Subcutaneous abdominal adipose tissue (tissue), 5 donors: ENCODE data around the gene PLCG2.
"Not testable (repeated sequence)": the region's sequence is repeated elsewhere in the genome, so short reads cannot be mapped to it uniquely, and the experiment has no call there.

Experiments
- H3K27ac ChIP-seq: one replicate; pipeline ENCODE4 v1.7.0; 2013; ENCODE audit warnings: low read depth, mild to moderate bottlenecking, inconsistent platforms, low read length, moderate library complexity
- H3K27me3 ChIP-seq, 5 donors: one replicate each; pipeline ENCODE4 v1.7.0; 2013; ENCODE audit warnings: low read length in 5 of 5, inconsistent platforms in 1 of 5; ENCODE audit not compliant: control insufficient read depth in 5 of 5, insufficient read depth in 4 of 5
- H3K36me3 ChIP-seq, 5 donors: one replicate each; pipeline ENCODE4 v1.7.0; 2013; ENCODE audit warnings: low read length in 5 of 5; ENCODE audit not compliant: control insufficient read depth in 5 of 5, insufficient read depth in 5 of 5
- H3K4me1 ChIP-seq, 5 donors: one replicate each; pipeline ENCODE4 v1.7.0; 2013; ENCODE audit warnings: low read length in 5 of 5, mild to moderate bottlenecking in 3 of 5, moderate library complexity in 1 of 5; ENCODE audit not compliant: control insufficient read depth in 5 of 5, insufficient read depth in 5 of 5
- H3K4me3 ChIP-seq, 5 donors: one replicate each; pipeline ENCODE4 v1.7.0; 2013; ENCODE audit warnings: low read length in 5 of 5, low read depth in 1 of 5
- H3K9ac ChIP-seq, 5 donors: one replicate each; pipeline ENCODE4 v1.7.0; 2013; ENCODE audit warnings: low read length in 5 of 5, mild to moderate bottlenecking in 4 of 5, moderate library complexity in 3 of 5
- H3K9me3 ChIP-seq, 5 donors: one replicate each; pipeline ENCODE4 v1.7.0; 2013; ENCODE audit warnings: low read length in 5 of 5; ENCODE audit not compliant: control insufficient read depth in 5 of 5
- donor health status: healthy.
- donor health status: healthy.
- donor health status: healthy.
- donor health status: healthy.
- donor health status: healthy.

PLCG2 gene

DNA sequence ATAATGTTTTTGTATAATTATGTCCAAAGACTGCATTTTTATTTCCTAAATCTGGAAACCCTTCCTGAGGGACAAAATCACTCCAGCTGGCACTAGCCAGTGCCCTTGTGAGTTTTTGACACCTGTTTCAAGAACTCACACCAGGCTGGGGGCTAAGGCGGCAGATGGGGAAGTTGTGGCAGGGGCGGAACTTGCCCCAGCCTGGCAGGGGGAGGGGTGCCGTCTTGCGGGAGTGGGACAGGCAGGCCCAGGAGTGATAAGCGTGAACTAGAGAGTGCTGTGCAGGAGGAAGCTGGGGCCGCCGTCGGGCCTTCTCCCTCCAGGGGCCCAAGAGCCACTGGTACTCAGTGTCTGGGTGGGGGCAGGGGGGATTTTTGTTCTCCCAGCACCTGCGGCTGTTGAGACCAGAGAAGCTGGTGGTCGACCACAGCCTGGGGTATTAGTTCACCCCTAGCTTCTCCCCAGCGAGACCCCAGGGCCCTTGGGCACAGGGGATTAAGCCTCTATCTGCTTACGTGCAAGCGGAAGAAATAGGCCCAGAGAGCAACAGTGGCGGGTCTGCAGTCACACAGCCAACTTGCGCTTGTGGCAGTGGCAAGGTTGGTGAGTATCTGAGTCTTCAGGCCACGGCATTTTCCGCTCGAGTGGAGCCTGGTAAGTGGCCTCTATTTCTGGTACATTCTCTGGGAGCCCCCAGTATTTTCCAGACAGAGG, 40.2 kb upstream of the PLCG2 start:
- no peak overlapping the region for H3K4me3 ChIP-seq
- no peaks in the 10 kb centered on the region for H3K36me3 ChIP-seq
- peaks cover 0 to 5% (median 0%) of the 10 kb centered on the region in 5 donors for H3K27me3 ChIP-seq
- peaks cover 3 to 25% (median 10%) of the 10 kb centered on the region in 5 donors for H3K4me1 ChIP-seq
- H3K9me3 ChIP-seq: no peaks in the 10 kb centered on the region
- no peak overlapping the region for H3K9ac ChIP-seq
- no peak overlapping the region for H3K27ac ChIP-seq

DNA sequence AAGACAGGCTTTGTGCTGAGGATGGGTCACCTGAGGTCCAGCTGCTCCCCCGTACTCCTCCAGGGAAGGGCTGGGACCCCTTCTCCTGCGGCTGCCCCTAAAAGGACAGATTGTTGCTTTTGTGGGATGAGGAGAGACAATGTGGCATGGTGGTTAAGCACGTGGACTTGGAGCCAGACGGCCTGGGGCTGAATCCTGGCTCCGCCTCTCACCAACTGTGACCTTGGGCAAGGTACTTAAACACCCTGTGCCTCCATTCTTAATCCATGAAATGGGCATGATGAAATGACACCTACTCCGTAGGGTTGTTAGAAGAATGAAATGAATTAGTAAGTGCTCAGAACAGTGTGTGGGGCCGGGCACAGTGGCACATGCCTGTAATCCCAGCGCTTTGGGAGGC, 39.6 kb upstream of the PLCG2 start:
- peaks cover 3 to 25% (median 10%) of the 10 kb centered on the region in 5 donors for H3K4me1 ChIP-seq
- no peak overlapping the region for H3K9ac ChIP-seq
- H3K4me3 ChIP-seq: no peak overlapping the region
- H3K27ac ChIP-seq: no peak overlapping the region
- H3K27me3 ChIP-seq: peaks cover 0 to 5% (median 0%) of the 10 kb centered on the region in 5 donors
- H3K9me3 ChIP-seq: no peaks in the 10 kb centered on the region
- no peaks in the 10 kb centered on the region for H3K36me3 ChIP-seq

DNA sequence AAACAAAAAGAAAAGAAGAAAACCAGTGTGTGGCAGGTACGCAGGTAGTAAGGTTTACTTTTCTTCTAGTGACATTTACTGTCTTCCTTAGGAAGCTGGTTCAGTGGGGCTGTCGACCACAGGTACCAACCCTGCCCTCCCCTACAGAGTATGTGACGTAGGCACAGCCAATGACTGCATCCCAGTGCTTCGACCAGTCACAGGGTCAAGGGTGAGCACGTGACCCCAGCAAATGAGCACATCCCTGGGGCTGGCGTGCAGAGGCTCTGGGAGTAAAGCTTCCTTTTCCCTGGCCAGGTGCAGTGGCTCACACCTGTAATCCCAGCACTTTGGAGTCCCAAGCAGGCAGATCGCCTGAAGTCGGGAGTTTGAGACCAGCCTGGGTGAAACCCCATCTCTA, 38.9 kb upstream of the PLCG2 start:
- no peaks in the 10 kb centered on the region for H3K9me3 ChIP-seq
- peaks cover 0 to 5% (median 0%) of the 10 kb centered on the region in 5 donors for H3K27me3 ChIP-seq
- H3K4me3 ChIP-seq: no peak overlapping the region
- no peak overlapping the region for H3K27ac ChIP-seq
- peak overlapping the region in 1 of 5 donors; percentile 24 for H3K9ac ChIP-seq
- no peaks in the 10 kb centered on the region for H3K36me3 ChIP-seq
- H3K4me1 ChIP-seq: peaks cover 3 to 25% (median 10%) of the 10 kb centered on the region in 5 donors

DNA sequence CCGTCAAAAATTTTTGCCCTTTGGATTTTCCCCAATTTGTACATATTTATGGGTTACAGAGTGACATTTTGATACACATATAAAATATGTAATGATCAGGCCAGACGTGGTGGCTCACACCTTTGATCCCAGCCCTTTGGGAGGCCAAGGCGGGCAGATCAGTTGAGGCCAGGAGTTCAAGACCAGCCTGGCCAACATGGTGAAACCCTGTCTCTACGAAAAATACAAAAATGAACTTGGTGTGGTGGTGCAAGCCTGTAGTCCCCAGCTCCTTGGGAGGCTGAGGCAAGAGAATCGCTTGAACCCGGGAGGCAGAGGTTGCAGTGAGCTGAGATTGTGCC, 37.7 kb upstream of the PLCG2 start:
- not testable (repeated sequence) for H3K27me3 ChIP-seq, H3K36me3 ChIP-seq, H3K9ac ChIP-seq, H3K9me3 ChIP-seq, H3K4me3 ChIP-seq, H3K27ac ChIP-seq
- H3K4me1 ChIP-seq: peaks cover 4 to 32% (median 17%) of the 10 kb centered on the region in 5 donors

DNA sequence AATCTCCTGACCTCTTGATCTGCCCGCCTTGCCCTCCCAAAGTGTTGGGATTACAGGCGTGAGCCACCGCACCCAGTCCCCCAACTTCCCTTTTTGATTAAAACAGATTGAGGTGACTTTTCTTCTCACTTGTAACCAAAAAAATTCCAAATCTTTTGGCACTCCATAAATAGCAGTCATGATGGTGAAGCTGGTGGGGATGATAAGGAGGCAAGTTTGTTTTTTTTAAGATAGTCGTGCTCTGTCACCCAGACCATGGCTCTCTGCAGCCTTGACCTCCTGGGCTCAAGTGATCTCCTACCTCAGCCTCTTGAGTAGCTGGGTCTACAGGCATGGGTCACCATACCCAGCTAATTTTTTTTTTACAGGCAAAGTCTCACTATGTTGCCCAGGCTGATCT, 34.7 kb upstream of the PLCG2 start:
- Histone ChIP-seq H3K4me1 (peaks cover 1 to 17% (median 9%) of the 10 kb centered on the region in 5 donors), H3K27ac (no peak overlapping the region), H3K4me3 (no peak overlapping the region), H3K36me3 (no peaks in the 10 kb centered on the region), H3K9me3 (no peaks in the 10 kb centered on the region), H3K9ac (no peak overlapping the region), H3K27me3 (peaks cover 0 to 5% (median 0%) of the 10 kb centered on the region in 5 donors)

DNA sequence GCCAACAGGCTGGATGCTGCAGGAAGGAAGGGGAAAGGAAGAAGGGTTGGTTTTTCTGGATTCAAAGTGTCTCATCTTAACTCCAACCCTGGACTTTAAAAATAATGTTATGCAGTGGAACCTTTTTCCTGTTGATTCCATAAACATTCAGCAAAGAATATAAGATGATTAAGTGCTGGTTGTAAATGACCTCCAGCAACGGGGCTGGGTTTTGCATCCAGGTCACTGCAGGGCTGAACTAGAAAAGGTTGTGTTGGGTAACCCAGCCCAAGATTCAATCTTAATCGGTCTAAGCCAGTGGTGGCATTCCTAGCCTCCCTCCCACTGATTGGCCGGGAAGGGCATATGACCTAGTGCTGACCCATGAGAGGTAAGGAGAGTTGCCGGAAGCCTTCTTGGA, 34.2 kb upstream of the PLCG2 start:
- Histone ChIP-seq H3K27ac (no peak overlapping the region), H3K9me3 (no peaks in the 10 kb centered on the region)

DNA sequence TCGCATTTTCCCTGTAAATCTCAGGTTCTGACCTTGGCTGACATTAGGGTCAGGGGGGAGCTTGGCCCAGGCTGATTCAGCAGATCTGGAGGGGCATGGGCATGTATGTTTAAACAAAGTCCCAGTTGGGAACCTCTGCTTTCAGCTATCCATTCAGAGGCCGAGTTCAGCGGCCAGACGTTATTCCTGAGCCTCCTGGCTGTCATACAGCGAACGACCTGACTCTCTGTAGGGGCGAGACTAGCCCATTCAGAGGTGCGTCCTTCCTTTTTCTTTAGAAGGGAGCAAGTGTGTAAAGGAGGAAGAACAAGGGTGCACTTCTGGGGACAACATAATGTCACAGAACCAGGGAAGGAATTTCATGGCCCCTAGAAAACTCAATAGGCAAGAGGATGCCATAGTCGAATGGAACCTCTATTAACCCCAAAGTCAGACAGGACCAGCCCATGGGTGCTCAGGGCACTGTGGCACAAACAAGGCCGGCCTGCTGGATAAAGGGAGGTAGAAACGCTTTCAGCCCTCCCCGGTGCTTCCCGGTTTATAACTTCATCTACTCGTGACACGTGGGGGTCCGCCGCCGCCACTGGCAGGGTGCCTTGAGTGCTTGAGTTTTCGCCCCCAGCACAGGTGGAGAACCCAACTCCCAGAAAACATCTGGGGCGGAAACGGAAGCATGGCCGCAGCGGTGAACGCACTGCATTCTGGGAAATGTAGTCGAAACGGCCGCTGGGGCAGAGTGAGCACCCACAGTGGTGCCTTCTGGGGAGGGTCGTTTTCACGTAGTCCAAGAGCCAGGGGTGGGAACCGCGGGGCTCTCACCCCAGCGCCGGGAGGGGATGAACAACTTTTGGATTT, 33.2 kb upstream of the PLCG2 start:
- Histone ChIP-seq H3K4me3 (peak overlapping the region; percentile 61 to 81 (median 73)), H3K27me3 (peaks cover 0 to 5% (median 0%) of the 10 kb centered on the region in 5 donors), H3K9ac (peak overlapping the region in 1 of 5 donors; percentile 60), H3K9me3 (no peaks in the 10 kb centered on the region), H3K27ac (no peak overlapping the region), H3K4me1 (peaks cover 1 to 10% (median 9%) of the 10 kb centered on the region in 5 donors), H3K36me3 (no peaks in the 10 kb centered on the region)

More for the DNA sequence above, 34.2 kb upstream of the PLCG2 start:
- no peak overlapping the region for H3K9ac ChIP-seq
- peaks cover 1 to 15% (median 9%) of the 10 kb centered on the region in 5 donors for H3K4me1 ChIP-seq
- no peaks in the 10 kb centered on the region for H3K36me3 ChIP-seq
- H3K27me3 ChIP-seq: peaks cover 0 to 5% (median 0%) of the 10 kb centered on the region in 5 donors
- no peak overlapping the region for H3K4me3 ChIP-seq

DNA sequence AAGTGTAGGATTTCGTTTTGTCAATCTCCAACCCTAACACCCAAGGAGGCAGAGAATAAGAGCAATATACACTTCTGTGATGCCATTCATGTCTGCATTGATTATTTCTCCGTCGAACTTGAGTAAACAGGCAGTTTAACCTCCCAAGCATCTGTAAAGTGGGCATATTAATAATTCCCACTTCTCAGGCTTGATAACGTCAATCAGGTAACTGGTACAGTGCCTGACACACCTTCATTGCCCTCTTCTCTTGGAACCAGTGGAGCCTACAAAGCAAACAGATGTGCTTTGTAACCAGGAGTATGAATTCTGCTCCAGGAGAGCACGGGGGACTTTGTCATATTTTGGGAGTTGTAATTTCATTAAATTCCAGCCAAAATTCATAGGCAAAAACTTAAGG, 32.5 kb upstream of the PLCG2 start:
- Histone ChIP-seq H3K9ac (peak overlapping the region in 1 of 5 donors; percentile 60), H3K4me3 (peak overlapping the region; percentile 61 to 81 (median 73)), H3K4me1 (peaks cover 1 to 10% (median 9%) of the 10 kb centered on the region in 5 donors), H3K27me3 (peaks cover 0 to 5% (median 0%) of the 10 kb centered on the region in 5 donors), H3K27ac (no peak overlapping the region), H3K9me3 (no peaks in the 10 kb centered on the region), H3K36me3 (no peaks in the 10 kb centered on the region)

DNA sequence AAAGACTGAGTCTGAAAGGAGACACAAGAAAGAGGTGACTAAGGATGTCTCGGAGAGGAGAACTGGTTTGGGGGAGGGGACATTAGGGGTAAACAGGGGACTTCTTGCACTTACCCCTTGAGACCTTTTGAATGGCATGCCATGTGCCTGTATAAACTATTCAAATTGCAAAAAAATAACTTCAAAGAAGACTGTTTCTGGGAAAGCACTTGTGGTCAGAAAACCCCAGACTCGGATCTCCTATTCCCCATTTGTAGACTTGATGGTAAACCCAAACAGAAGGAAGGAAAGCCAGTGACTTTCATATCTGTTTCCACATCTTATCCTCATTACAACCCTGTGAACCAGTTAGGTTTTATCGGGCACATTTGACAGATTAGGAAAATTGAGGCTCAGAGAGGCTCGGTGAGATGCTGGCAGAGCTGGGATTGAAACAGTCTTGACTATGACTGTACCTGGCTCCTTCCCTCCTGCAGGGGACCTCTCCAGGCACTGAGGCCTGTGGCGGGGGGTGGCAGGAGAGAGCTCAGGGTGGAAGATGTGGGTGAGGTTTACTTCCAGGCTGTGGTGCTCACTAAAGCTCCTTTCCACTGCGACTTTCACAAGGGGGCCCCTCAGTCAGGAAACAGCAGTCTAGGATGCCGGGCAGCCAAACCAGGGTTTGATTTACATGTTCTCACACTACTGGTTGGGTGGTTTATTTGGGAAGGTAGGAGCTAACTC, 30.5 kb upstream of the PLCG2 start:
- H3K9ac ChIP-seq: no peak overlapping the region
- H3K4me3 ChIP-seq: no peak overlapping the region
- peaks cover 0 to 4% (median 0%) of the 10 kb centered on the region in 5 donors for H3K27me3 ChIP-seq
- H3K4me1 ChIP-seq: peaks cover 1 to 17% (median 14%) of the 10 kb centered on the region in 5 donors
- H3K9me3 ChIP-seq: no peaks in the 10 kb centered on the region
- H3K36me3 ChIP-seq: no peaks in the 10 kb centered on the region
- no peak overlapping the region for H3K27ac ChIP-seq
